ENCODE measurements around the gene HERC6.
A peak's percentile ranks its signal among the peaks of the same experiment; 100 is the strongest.

Gene HERC6

GRCh38 chr4:88353324-88353723 lies 25.3 kb upstream of the HERC6 start:
- Histone ChIP-seq H3K27ac (ENCODE audit: extremely low read depth, low read depth, low read length) (no peak overlapping the region), H3K4me3 (ENCODE audit: low read depth, low read length) (no peak overlapping the region), H3K36me3 (ENCODE audit: control insufficient read depth in 2 of 2, insufficient read depth in 1 of 2, low read length in 2 of 2) (no peaks in the 10 kb centered on the region), H3K9me3 (ENCODE audit: control insufficient read depth, insufficient read depth, low read depth, low read length) (no peaks in the 10 kb centered on the region), H3K4me1 (ENCODE audit: control insufficient read depth, insufficient read depth, low read length) (no peaks in the 10 kb centered on the region)
- ChIA-PET CTCF (no interaction called here), POLR2A (no interaction called here)
- TF ChIP-seq SETDB1 (IDR thresholded peaks at IDR 0.05; ENCODE audit: insufficient read length, low read length) (peak; percentile 96), ZNF423 (tag by site-specific recombination; IDR thresholded peaks at IDR 0.05) (no peak), ZNF639 (tag by site-specific recombination; IDR thresholded peaks at IDR 0.05) (no peak)

GRCh38 chr4:88356771-88357170 lies 21.9 kb upstream of the HERC6 start:
- Histone ChIP-seq H3K36me3 (ENCODE audit: control insufficient read depth in 2 of 2, insufficient read depth in 1 of 2, low read length in 2 of 2) (no peaks in the 10 kb centered on the region), H3K9me3 (ENCODE audit: control insufficient read depth, insufficient read depth, low read depth, low read length) (no peaks in the 10 kb centered on the region), H3K4me3 (ENCODE audit: low read depth, low read length) (no peak overlapping the region), H3K27ac (ENCODE audit: extremely low read depth, low read depth, low read length) (no peak overlapping the region), H3K4me1 (ENCODE audit: control insufficient read depth, insufficient read depth, low read length) (no peaks in the 10 kb centered on the region)
- no peak for TF ChIP-seq ZNF350 (tag by site-specific recombination; IDR thresholded peaks at IDR 0.05)
- no peak for TF ChIP-seq ZNF501 (tag by site-specific recombination; IDR thresholded peaks at IDR 0.05)
- TF ChIP-seq SETDB1 (IDR thresholded peaks at IDR 0.05; ENCODE audit: insufficient read length, low read length) = no peak
- no peak for TF ChIP-seq ZBTB44 (tag by site-specific recombination; IDR thresholded peaks at IDR 0.05)
- TF ChIP-seq ZBTB1 (tag by site-specific recombination; IDR thresholded peaks at IDR 0.05) = no peak
- TF ChIP-seq ZNF449 (tag by site-specific recombination; IDR thresholded peaks at IDR 0.05) = no peak
- no peak for TF ChIP-seq ZNF621 (tag by site-specific recombination; IDR thresholded peaks at IDR 0.05)
- no peak for TF ChIP-seq ZSCAN4 (tag by site-specific recombination; IDR thresholded peaks at IDR 0.05)
- TF ChIP-seq ZNF19 (tag by site-specific recombination; IDR thresholded peaks at IDR 0.05; ENCODE audit: low read depth) = no peak
- TF ChIP-seq ZNF776 (tag by site-specific recombination; IDR thresholded peaks at IDR 0.05; ENCODE audit: borderline replicate concordance) = no peak
- TF ChIP-seq PRDM10 (tag by site-specific recombination; IDR thresholded peaks at IDR 0.05) = no peak
- no peak for TF ChIP-seq ZNF837 (tag by site-specific recombination; IDR thresholded peaks at IDR 0.05)
- TF ChIP-seq ZNF274 (IDR thresholded peaks at IDR 0.05; ENCODE audit: low read length) = no peak
- TF ChIP-seq ZNF274 (tag by site-specific recombination; IDR thresholded peaks at IDR 0.05; ENCODE audit: borderline replicate concordance) = no peak
- no peak for TF ChIP-seq ZFP41 (tag by site-specific recombination; IDR thresholded peaks at IDR 0.05; ENCODE audit: borderline replicate concordance)
- ChIA-PET POLR2A (no interaction called here), CTCF (no interaction called here)

Data from HEK293 (cell line).